HCT116 (cell line): ENCODE measurements around the gene USP15. TPM values are rescaled to one million over a fixed set of nuclear protein-coding genes. Genes with fewer than 3 reads are reported as not detected.

Source experiments
- ATAC-seq: fragments of 200-7000 bp; cut with Tn5 transposase; 2 replicates; pipeline ENCODE4 v1.9.1; 2020; ENCODE audit warnings: mild to moderate bottlenecking, moderate library complexity
- BruUV-seq: library from RNA; stranded (reverse); fragments of 400-500 nt; replicated peaks from 2 replicates; lab custom pipeline; 2021; lab: Mats Ljungman, UMichigan
- CTCF ChIA-PET: fragments of 300-600 bp; sonication (Branson Sonifier 250); formaldehyde crosslinking; loops from one replicate; lab custom pipeline; 2021; ENCODE audit warnings: antibody characterized with exemption; lab: Charles Lee
- POLR2A ChIA-PET: fragments of 300-600, 350-600 bp; sonication (Branson Sonifier 250); formaldehyde crosslinking; loops from one replicate; lab custom pipeline; 2021; ENCODE audit warnings: antibody characterized with exemption; lab: Charles Lee
- RAD21 ChIA-PET, 2 experiments: fragments of 300-600 bp; sonication (Branson Sonifier 250); formaldehyde crosslinking; loops; one replicate each; lab custom pipeline; 2023; ENCODE audit warnings: low total read pairs in 2 of 2; ENCODE audit not compliant: uncharacterized antibody in 2 of 2, unreplicated experiment in 2 of 2, low non-redundant PET in 1 of 2; lab: Charles Lee
- DNase-seq: peaks from one replicate; pipeline ENCODE4 v3.0.0-alpha.2; 2010; ENCODE audit warnings: low read depth, low spot score
- H2AFZ ChIP-seq: fragments of 200-600 bp; shearing (Covaris generic), sonication (generic); 2 replicates; pipeline ENCODE4 v1.6.1; 2017; ENCODE audit warnings: low read depth, mixed run types, mixed read lengths, antibody characterized with exemption, low read length; ENCODE audit not compliant: poor library complexity, severe bottlenecking
- H3K27ac ChIP-seq: 2 replicates; pipeline ENCODE4 v1.5.1; 2012; ENCODE audit warnings: low read depth, low read length
- H3K27me3 ChIP-seq: fragments of 200-600 bp; sonication (generic); 2 replicates; pipeline ENCODE4 v1.6.1; 2016; ENCODE audit warnings: mixed run types, low read length, mixed read lengths; ENCODE audit not compliant: insufficient read depth
- H3K36me3 ChIP-seq, 2 experiments: fragments of 200-500 bp in 1 of 2; fragments of 200-600 bp in 1 of 2; sonication (Bioruptor generic) in 1 of 2; sonication (generic) in 1 of 2; 2 replicates each; pipeline versions ENCODE4 v1.5.1 to v1.6.1; 2014 to 2016; ENCODE audit warnings: low read length in 2 of 2, inconsistent platforms in 1 of 2, mixed read lengths in 1 of 2, mixed run types in 1 of 2; ENCODE audit not compliant: insufficient read depth in 2 of 2, control insufficient read depth in 1 of 2
- H3K4me1 ChIP-seq, 2 experiments: fragments of 200-600 bp in 1 of 2; sonication (generic) in 1 of 2; 2 replicates each; pipeline versions ENCODE4 v1.5.1 to v1.6.1; 2012 to 2017; ENCODE audit warnings: low read length in 2 of 2, inconsistent platforms in 1 of 2, mild to moderate bottlenecking in 1 of 2, mixed read lengths in 1 of 2, mixed run types in 1 of 2, moderate library complexity in 1 of 2; ENCODE audit not compliant: insufficient read depth in 2 of 2, control insufficient read depth in 1 of 2
- H3K4me2 ChIP-seq: fragments of 200-600 bp; sonication (generic); 2 replicates; pipeline ENCODE4 v1.6.1; 2017; ENCODE audit warnings: mixed run types, low read length, mixed read lengths
- H3K4me3 ChIP-seq, 2 experiments: fragments of 200-600 bp in 1 of 2; sonication (generic) in 1 of 2; replicated peaks in 1 of 2; 2 replicates each; pipeline ENCODE4 v1.5.1; 2011 to 2016; ENCODE audit warnings: low read length in 2 of 2, control low read depth in 1 of 2, low read depth in 1 of 2, mild to moderate bottlenecking in 1 of 2, mixed read lengths in 1 of 2, mixed run types in 1 of 2
- H3K79me2 ChIP-seq: fragments of 200-600 bp; sonication (generic); 2 replicates; pipeline ENCODE4 v1.6.1; 2017; ENCODE audit warnings: mild to moderate bottlenecking, mixed run types, low read length, moderate library complexity, mixed read lengths; ENCODE audit not compliant: insufficient read depth
- H3K9ac ChIP-seq: fragments of 200-600 bp; sonication (generic); 2 replicates; pipeline ENCODE4 v1.6.1; 2016; ENCODE audit warnings: low read length, mixed read lengths
- H3K9me2 ChIP-seq: fragments of 200-600 bp; sonication (generic), shearing (Covaris generic); 2 replicates; pipeline ENCODE4 v1.6.1; 2017; ENCODE audit warnings: mixed run types, mild to moderate bottlenecking, moderate library complexity; ENCODE audit not compliant: insufficient read depth
- H3K9me3 ChIP-seq, 2 experiments: fragments of 200-500 bp in 1 of 2; fragments of 200-600 bp in 1 of 2; sonication (Bioruptor generic) in 1 of 2; sonication (generic) in 1 of 2; 2 replicates each; pipeline ENCODE4 v1.6.1; 2014 to 2017; ENCODE audit warnings: low read length in 2 of 2, mixed read lengths in 2 of 2, inconsistent platforms in 1 of 2, low read depth in 1 of 2, mild to moderate bottlenecking in 1 of 2, mixed run types in 1 of 2, moderate library complexity in 1 of 2; ENCODE audit not compliant: control insufficient read depth in 1 of 2, insufficient read depth in 1 of 2
- H4K20me1 ChIP-seq: fragments of 200-600 bp; sonication (generic), shearing (Covaris generic); 2 replicates; pipeline ENCODE4 v1.6.1; 2017; ENCODE audit warnings: mixed run types, mild to moderate bottlenecking, moderate library complexity; ENCODE audit not compliant: insufficient read depth
- CBX3 ChIP-seq: IDR thresholded peaks from 2 replicates; pipeline ENCODE4 v1.6.1; 2012; ENCODE audit warnings: low read depth
- CEBPB ChIP-seq: IDR thresholded peaks from 2 replicates; pipeline ENCODE4 v1.6.1; 2012; ENCODE audit warnings: low read depth
- EGR1 ChIP-seq: IDR thresholded peaks from 2 replicates; pipeline ENCODE4 v1.6.1; 2012; ENCODE audit warnings: low read depth
- EZH2 ChIP-seq: fragments of 200-600 bp; sonication (generic); IDR thresholded peaks from 2 replicates; pipeline ENCODE4 v1.6.1; 2017; ENCODE audit warnings: antibody characterized with exemption, mixed run types
- FOSL1 ChIP-seq: IDR thresholded peaks from 2 replicates; pipeline ENCODE4 v1.6.1; 2012; ENCODE audit warnings: low read depth
- JUND ChIP-seq: IDR thresholded peaks from 2 replicates; pipeline ENCODE4 v1.6.1; 2012
- POLR2AphosphoS5 ChIP-seq: IDR thresholded peaks from 2 replicates; pipeline ENCODE4 v1.6.1; 2011; ENCODE audit warnings: mild to moderate bottlenecking, low read depth, low read length, moderate library complexity
- SIN3A ChIP-seq: IDR thresholded peaks from 2 replicates; pipeline ENCODE4 v1.6.1; 2012; ENCODE audit warnings: low read depth
- SP1 ChIP-seq: IDR thresholded peaks from 2 replicates; pipeline ENCODE4 v1.6.1; 2012; ENCODE audit warnings: low read depth
- ZBTB33 ChIP-seq: IDR thresholded peaks from 2 replicates; pipeline ENCODE4 v1.6.1; 2011; ENCODE audit warnings: mild to moderate bottlenecking, low read length, moderate library complexity; ENCODE audit not compliant: insufficient replicate concordance; ENCODE audit errors: extremely low read depth
- intact Hi-C: fragments of 100-400 bp; cut with micrococcal nuclease; formaldehyde crosslinking; loops from 2 replicates; pipeline ENCODE4 v1.10.0; 2022
- total RNA-seq: library from RNA; stranded (reverse); gene quantifications from one replicate; pipeline ENCODE4 v1.2.1, GENCODE V29; 2021; ENCODE audit not compliant: unreplicated experiment
- TF ChIP-seq, protein P1 (sequence below): IDR thresholded peaks from 2 replicates; pipeline ENCODE4 v1.6.1; 2012
- TF ChIP-seq, protein P2 (sequence below): IDR thresholded peaks from 2 replicates; pipeline ENCODE4 v1.6.1; 2012

The USP15 gene
- total RNA-seq, 1 experiment from 2014 or later, result 49.5 TPM

DNA sequence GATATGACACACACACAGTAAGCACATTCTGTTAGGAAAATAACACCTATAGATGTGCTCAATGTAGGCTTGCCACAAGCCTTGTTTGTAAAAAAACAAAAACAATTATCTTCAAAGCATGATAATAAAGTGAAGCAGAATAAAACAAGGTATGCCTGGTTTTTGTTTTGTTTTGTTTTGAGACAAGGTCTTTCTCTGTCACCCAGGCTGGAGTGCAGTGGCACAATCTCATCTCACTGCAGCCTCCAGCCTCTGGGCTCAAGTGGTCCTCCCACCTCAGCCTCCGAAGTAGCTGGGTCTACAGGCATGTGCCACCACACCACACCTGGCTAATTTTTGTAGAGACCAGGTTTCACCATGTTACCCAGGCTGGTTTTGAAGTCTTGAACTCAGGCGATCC lies 154.0 kb downstream of the USP15 start:
- no peak overlapping the region for H3K4me2 ChIP-seq
- no peaks in the 10 kb centered on the region for H4K20me1 ChIP-seq
- no peaks in the 10 kb centered on the region for H3K4me1 ChIP-seq
- POLR2A ChIA-PET, result interaction anchor here (0.7 kb wide), 1 partner anchor 1742 kb away, joined by 3 read pairs; no protein-coding TSS in a partner anchor
- no peaks in the 10 kb centered on the region for H3K79me2 ChIP-seq
- no peaks in the 10 kb centered on the region for H3K27me3 ChIP-seq
- RAD21 ChIA-PET, result no interaction called here
- no peaks in the 10 kb centered on the region for H3K36me3 ChIP-seq
- CTCF ChIA-PET, result no interaction called here
- H3K9me2 ChIP-seq, result no peaks in the 10 kb centered on the region
- H3K27ac ChIP-seq, result no peak overlapping the region
- ATAC-seq (no peak), DNase-seq (no peak)
- no peak overlapping the region for H2AFZ ChIP-seq
- no peaks in the 10 kb centered on the region for H3K9me3 ChIP-seq
- intact Hi-C loops, result no loop called here
- H3K9ac ChIP-seq, result no peak overlapping the region
- TF ChIP-seq SIN3A, result no peak
- TF ChIP-seq, protein P1, sequence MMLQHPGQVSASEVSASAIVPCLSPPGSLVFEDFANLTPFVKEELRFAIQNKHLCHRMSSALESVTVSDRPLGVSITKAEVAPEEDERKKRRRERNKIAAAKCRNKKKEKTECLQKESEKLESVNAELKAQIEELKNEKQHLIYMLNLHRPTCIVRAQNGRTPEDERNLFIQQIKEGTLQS, result no peak
- no peak for TF ChIP-seq EZH2
- no peak for TF ChIP-seq ZBTB33
- TF ChIP-seq, protein P2, sequence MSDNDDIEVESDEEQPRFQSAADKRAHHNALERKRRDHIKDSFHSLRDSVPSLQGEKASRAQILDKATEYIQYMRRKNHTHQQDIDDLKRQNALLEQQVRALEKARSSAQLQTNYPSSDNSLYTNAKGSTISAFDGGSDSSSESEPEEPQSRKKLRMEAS, result no peak
- no peak for TF ChIP-seq CBX3
- TF ChIP-seq POLR2AphosphoS5, result no peak
- TF ChIP-seq FOSL1, result no peak
- no peak for TF ChIP-seq SP1
- no peak for TF ChIP-seq JUND
- no peak for TF ChIP-seq CEBPB
- TF ChIP-seq EGR1, result no peak
- no TSS peak for BruUV-seq
- H3K4me3 ChIP-seq, result no peak overlapping the region
